Suppressor macrophage treated with lipopolysaccharide for 1 hour (primary cell): Measurements from ENCODE around the gene CABP4.

Experiments used
- DNase-seq, 3 donors: peaks; one replicate each; pipeline ENCODE4 v3.0.0-alpha.2; 2020 to 2022

CABP4 gene

DNA sequence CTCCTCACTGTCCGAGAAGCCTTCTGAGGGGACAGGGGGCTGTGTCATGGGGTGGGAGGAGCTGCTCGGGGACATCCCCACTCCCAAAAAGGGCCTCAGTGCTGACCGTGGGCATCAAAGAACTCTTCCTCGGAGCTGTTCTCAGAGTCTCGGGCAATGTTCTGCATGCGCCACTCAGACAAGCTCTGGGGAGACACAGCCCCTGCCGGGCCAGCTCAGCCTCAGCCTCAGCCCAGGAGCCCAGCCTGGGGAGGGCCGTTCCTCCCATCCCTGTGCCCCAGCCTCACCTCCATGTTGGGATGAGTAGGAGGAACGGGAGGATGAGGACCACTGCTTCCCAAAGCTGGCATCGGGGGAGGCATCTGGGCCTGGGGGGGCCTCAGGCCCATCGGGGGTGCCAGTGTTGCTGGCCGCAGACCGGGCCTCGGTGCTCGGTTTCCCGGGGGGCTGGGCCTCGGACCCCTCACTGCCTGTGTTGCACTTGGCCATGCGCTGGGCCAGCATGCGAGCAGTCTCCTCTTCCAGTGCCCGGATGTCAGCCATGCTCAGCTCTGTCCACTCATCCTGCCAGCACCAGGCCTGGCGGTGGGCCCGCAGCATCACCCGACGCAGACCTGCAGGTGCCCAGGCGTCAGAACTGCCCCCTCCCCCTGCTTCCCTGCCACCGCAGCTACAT, 44.8 kb downstream of the CABP4 start:
- DNase-seq, result no peak

GRCh38 chr11:67500484-67500821, 45.3 kb downstream of the CABP4 start:
- DNase-seq, result no peak

DNA sequence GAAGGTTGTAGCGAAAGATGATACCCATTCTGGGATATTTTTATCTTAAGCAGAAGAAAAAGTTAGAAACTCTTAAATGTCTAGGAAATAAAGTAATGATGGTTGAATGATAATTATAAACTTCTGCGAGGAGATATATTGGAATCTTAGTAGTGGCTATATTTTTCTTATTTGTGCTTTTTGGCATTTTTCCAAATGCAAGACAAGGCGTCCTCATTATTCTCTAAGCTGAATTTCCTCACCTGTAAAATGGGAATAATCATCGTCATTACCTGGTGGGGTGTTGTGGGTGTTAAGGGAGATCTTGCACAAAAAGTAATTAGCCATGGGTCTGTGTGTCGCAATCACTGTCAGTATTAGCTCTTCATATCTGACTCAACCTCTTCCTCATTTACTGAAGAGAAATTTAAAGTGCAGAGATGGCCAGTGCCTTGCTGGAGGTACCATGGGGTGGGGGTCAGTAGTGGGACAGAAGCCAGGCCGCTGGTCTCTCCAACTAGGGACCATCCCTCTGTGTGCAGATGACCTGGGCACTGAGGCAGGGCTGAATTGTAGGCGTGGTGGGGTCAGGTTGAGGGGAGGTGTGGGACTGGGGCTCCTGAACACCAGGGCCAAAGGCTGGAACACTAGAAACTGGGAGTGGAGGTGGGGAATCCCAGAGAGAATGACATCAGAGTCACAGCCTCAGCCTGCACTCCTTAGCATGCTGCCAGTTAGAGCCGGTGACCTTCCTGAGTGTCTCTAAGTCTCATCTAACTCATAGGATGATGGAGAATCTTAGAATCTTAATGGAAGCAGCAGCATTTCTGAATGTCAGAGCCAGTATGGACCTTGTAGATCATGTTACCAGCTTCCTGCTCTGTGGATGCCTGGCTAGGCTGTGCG, 45.9 kb downstream of the CABP4 start:
- peak; percentile 75 to 77 (median 75) for DNase-seq

GRCh38 chr11:67501854-67502253, 46.7 kb downstream of the CABP4 start:
- no peak for DNase-seq

DNA sequence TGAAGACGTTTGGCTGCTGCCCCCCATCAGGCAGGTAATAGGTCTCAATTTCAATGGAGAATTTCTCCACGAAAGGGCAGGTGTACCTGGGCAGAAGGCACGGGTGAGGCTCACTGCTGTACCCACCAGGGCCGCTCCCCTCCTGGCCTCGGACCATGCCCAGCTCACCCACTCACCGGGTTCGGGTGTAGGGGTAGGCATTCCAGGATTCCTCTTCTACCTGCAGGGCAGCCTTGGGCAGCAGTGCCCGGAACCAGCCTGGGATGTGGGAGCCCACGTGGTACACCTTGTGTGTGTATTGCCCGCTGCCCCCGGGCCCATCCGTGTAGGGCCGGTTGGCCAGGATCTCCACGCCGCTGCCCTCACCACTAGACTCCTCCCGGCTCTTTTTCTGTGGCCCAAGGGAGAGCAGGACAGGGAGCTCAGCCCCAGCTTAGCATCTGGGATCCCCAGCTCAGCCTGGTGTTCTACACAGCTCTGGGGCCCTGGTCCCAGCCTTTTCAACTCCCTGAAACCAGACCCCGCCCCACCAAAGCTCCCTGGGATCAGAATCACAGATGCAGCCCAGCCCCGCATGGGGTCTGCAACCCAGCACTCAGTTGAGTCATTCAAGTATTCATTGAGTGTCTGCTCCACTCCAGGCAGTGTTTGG, 47.3 kb downstream of the CABP4 start:
- DNase-seq, result no peak

GRCh38 chr11:67503119-67504004, 48.2 kb downstream of the CABP4 start:
- DNase-seq, result no peak

- DNase-seq, result peak in 2 of 3 donors; percentile 25 to 53
Measured at GRCh38 chr11:67504005-67504949, 49.1 kb downstream of the CABP4 start.

DNA sequence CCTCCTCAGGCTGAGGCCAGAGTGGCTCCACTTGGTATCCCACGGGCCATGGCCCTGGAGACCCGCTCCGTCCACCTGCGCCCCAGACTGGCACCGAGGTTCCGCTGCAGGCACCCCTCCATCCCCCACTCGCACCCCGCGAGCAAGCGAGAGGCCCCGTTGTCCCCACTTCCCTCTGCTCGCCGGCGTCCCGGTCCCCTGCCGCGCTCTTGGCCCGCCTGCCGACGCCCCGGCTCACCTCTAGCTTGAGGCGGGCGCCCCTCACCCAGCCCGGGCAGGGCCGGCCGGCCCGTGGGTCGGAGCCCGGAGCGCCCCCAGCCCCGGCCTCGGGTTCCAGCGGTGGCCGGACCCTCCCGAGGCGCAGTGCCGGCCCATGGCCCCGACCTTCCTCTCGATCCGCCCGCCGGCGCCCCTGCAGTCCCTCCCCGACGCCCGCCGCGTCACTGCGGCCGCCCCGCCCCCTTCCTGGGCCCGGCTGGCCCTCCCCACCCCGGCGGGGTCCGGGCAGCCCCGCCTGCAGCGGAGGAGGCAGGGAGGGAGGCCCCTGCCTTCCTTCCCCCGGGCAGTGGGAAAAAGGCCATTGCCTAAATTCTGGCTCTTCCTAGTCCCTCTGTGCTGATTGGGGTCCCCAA, 49.9 kb downstream of the CABP4 start, which contains the start of gene PITPNM1:
TSS of gene PITPNM1 (minus strand) at position 414 of the 632 bp plus-strand sequence. CDS start 1,183 bp downstream, outside the sequence.
- peak; percentile 73 to 92 (median 80) for DNase-seq

DNA sequence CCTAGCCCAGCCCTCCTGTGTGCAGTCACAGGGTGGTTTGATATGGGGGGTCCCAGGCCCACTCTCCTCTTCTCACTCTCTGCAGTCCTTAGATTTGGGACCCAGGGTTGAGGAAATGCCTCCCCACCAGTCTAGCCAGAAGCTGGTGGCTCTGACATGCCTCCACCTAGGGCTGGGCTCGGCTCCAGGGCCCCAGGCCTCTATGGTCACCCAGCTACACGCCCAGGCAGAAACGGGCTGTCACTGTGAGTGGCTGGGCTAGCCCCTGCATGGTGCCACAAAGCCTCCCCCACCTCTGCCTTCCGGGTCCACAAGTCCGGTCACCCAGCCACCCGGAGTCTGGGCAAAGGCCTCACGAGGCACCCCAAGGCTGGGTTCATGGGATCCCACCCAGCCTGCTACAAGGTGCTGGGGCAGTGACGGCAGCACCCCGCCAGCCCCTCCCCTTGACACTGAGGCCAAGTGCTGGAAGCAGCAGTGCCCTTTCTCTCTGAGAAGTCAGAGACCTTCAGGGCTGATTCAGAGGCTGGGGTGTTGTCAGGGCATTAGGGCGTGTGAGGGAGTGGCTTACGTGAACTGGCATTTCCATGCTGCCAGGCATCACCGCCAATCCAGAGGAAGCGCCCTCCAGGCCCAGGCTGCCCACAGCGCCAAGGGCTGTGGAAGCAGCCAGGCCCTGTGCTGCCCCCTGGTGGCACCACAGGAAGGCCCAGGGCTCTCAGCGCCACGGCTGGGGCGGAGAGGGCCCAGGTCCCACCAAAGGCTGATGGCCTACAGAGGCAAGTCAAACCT, 50.6 kb downstream of the CABP4 start:
- DNase-seq, result peak; percentile 98 to 99 (median 99)

GRCh38 chr11:67506426-67507051, 51.4 kb downstream of the CABP4 start:
- DNase-seq, result no peak

DNA sequence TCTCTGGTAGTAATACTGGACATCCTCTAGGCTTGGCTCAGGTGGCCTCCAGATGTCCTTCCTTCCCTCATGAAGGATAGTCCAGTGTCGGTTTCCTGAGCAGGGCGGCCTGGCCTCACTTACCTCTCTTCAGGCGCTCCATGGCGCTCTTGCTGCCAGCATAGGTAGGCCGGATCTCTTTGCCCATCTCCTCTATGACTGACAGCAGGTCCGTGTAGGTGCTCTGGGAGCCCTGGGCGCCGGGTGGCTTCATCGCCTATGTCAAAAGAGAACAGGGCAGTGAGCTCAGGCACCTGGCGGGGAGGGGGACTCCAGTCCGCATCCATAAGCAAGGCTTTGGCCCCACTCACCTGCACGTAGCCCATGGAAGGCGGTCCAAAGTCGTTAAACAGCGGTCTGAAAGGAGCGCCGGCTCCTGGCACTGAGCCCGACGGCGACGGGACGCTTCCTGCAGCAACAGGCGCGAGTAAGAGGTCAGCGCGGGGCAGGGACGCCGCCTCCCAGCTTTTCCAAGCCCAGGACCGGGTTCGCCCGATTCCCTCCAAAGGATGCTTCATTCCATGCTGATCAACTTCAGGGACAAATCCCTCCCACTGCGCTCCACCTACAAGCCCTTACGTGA, 52.2 kb downstream of the CABP4 start:
- no peak for DNase-seq

- DNase-seq, result peak; percentile 99 to 100 (median 100)
Measured at GRCh38 chr11:67507864-67508485, 52.8 kb downstream of the CABP4 start, which contains the start of gene CDK2AP2. Gene CDK2AP2, minus strand, starts transcription at chr11:67508162. Its CDS starts 80 bp downstream, at chr11:67508082.

DNA sequence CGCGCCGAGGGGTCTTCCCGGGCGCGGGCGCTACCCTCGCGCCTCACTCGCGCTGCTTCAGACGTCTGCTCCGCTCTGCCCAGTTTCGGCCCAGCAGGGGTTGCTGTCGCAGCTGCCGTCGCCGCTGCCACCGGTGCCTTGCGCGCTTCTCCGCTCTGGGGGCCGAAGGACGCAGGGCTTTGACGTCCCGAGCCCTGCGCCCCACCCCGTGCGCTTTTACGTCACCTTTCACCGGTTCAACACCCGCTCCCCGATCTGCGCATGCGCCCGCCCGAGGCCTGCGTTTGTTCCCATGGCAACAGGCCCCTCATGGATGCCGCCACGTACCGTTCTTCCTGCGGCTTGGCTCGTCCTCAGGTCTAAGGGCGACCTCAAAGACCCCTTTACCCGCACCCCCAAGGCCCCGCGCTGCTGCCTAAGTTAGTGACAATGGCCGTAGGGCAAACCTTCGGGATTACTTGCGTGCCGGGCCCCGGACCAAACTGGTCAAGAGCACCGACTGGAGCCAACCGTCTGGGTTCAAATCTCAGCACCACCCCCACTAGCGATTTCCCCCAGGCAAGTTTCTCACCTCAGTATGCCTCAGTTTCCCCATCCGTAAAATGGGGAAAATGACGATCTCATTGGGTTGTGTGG, 53.5 kb downstream of the CABP4 start:
- peak; percentile 97 to 99 (median 99) for DNase-seq

DNA sequence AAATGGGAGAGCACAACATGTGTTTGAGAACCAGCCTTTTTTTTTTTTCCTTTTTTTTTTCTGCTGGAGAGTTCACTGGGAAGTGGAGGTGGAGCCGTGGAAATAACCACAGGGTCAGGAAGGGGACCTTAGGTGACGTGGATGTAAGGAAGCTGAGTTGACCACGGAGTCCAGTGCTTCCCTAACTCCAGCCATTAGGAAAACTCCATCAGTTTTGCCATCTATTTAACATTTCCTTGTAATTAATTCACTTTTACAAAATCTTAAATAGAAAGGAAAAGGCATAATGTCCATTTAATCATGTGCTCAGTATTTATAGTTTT, 54.8 kb downstream of the CABP4 start:
- no peak for DNase-seq
